MM.1S (cell line): ENCODE results near the gene RAB6B.

Source experiments
- DNase-seq: peaks from one replicate; pipeline ENCODE4 v3.0.0-alpha.2; 2015
- H2AFZ ChIP-seq: fragments of 300-600 bp; sonication (generic); 2 replicates; pipeline ENCODE4 v1.6.0; 2016; ENCODE audit warnings: antibody characterized with exemption, low read length
- H3F3A ChIP-seq: fragments of 300-600 bp; sonication (generic); 2 replicates; pipeline ENCODE4 v1.6.1; 2016; ENCODE audit warnings: mild to moderate bottlenecking, antibody characterized with exemption, low read length, moderate library complexity, mixed read lengths; ENCODE audit not compliant: insufficient read depth
- H3K27ac ChIP-seq: fragments of 300-600 bp; sonication (generic); 2 replicates; pipeline ENCODE4 v1.5.1; 2016; ENCODE audit warnings: mild to moderate bottlenecking, low read length
- H3K27me3 ChIP-seq: fragments of 300-600 bp; sonication (generic); replicated peaks from 2 replicates; pipeline ENCODE4 v1.6.0; 2016; ENCODE audit warnings: low read length; ENCODE audit not compliant: insufficient read depth
- H3K36me3 ChIP-seq: fragments of 300-600 bp; sonication (generic); replicated peaks from 2 replicates; pipeline ENCODE4 v1.6.1; 2016; ENCODE audit warnings: mild to moderate bottlenecking, low read length, mixed read lengths; ENCODE audit not compliant: insufficient read depth
- H3K4me1 ChIP-seq: fragments of 300-600 bp; sonication (generic); 2 replicates; pipeline ENCODE4 v1.6.1; 2016; ENCODE audit warnings: low read length, mixed read lengths
- H3K4me2 ChIP-seq: fragments of 300-600 bp; sonication (generic); 2 replicates; pipeline ENCODE4 v1.6.0; 2016; ENCODE audit warnings: low read depth, low read length
- H3K4me3 ChIP-seq: fragments of 300-600 bp; sonication (generic); 2 replicates; pipeline ENCODE4 v1.5.1; 2016; ENCODE audit warnings: low read length, mixed read lengths
- H3K79me2 ChIP-seq: fragments of 300-600 bp; sonication (generic); 2 replicates; pipeline ENCODE4 v1.6.1; 2016; ENCODE audit warnings: mixed run types, low read length, mixed read lengths
- H3K9ac ChIP-seq: fragments of 300-600 bp; sonication (generic); 2 replicates; pipeline ENCODE4 v1.6.1; 2016; ENCODE audit warnings: low read length, mixed read lengths
- H3K9me2 ChIP-seq: fragments of 300-600 bp; sonication (generic); replicated peaks from 2 replicates; pipeline ENCODE4 v1.6.1; 2016; ENCODE audit warnings: mild to moderate bottlenecking, low read length, mixed read lengths; ENCODE audit not compliant: insufficient read depth
- H3K9me3 ChIP-seq: fragments of 300-600 bp; sonication (generic); replicated peaks from 2 replicates; pipeline ENCODE4 v1.6.1; 2016; ENCODE audit warnings: mild to moderate bottlenecking, low read length, mixed read lengths; ENCODE audit not compliant: insufficient read depth
- H4K20me1 ChIP-seq: fragments of 300-600 bp; sonication (generic); 2 replicates; pipeline ENCODE4 v1.6.1; 2016; ENCODE audit warnings: mild to moderate bottlenecking, low read length, moderate library complexity, mixed read lengths; ENCODE audit not compliant: insufficient read depth
- CTCF ChIP-seq: fragments of 300-600 bp; sonication (generic); IDR thresholded peaks from 2 replicates; pipeline ENCODE4 v1.5.1; 2016; ENCODE audit warnings: antibody characterized with exemption, low read length, mixed read lengths
- EZH2 ChIP-seq: fragments of 300-600 bp; sonication (generic); optimal IDR thresholded peaks from 2 replicates; pipeline ENCODE3; 2017; ENCODE audit warnings: low read depth, mild to moderate bottlenecking, antibody characterized with exemption, low read length, mixed read lengths
- EZH2phosphoT487 ChIP-seq: fragments of 300-600 bp; sonication (generic); IDR thresholded peaks from 2 replicates; pipeline ENCODE4 v1.6.1; 2018; ENCODE audit warnings: antibody characterized with exemption, low read length

RAB6B gene

GRCh38 chr3:133874761-133875438 lies 20.8 kb downstream of the RAB6B start:
- no peak overlapping the region for H3K9ac ChIP-seq
- no peak overlapping the region for H3K4me2 ChIP-seq
- no peaks in the 10 kb centered on the region for H3K4me1 ChIP-seq
- no peaks in the 10 kb centered on the region for H4K20me1 ChIP-seq
- H3F3A ChIP-seq: no peaks in the 10 kb centered on the region
- H3K27ac ChIP-seq: no peak overlapping the region
- H3K27me3 ChIP-seq: no peaks in the 10 kb centered on the region
- no peaks in the 10 kb centered on the region for H3K79me2 ChIP-seq
- H3K4me3 ChIP-seq: no peak overlapping the region
- H3K9me2 ChIP-seq: no peaks in the 10 kb centered on the region
- no peaks in the 10 kb centered on the region for H3K9me3 ChIP-seq
- no peak overlapping the region for H2AFZ ChIP-seq
- H3K36me3 ChIP-seq: no peaks in the 10 kb centered on the region
- no peak for TF ChIP-seq EZH2
- no peak for TF ChIP-seq EZH2phosphoT487
- TF ChIP-seq CTCF: no peak
- no peak for DNase-seq

GRCh38 chr3:133874344-133874743 lies 21.3 kb downstream of the RAB6B start:
- no peaks in the 10 kb centered on the region for H3K9me2 ChIP-seq
- H2AFZ ChIP-seq: no peak overlapping the region
- no peak overlapping the region for H3K4me2 ChIP-seq
- H3K36me3 ChIP-seq: no peaks in the 10 kb centered on the region
- H3K4me1 ChIP-seq: no peaks in the 10 kb centered on the region
- H3K79me2 ChIP-seq: no peaks in the 10 kb centered on the region
- H4K20me1 ChIP-seq: no peaks in the 10 kb centered on the region
- TF ChIP-seq CTCF (no peak), EZH2 (no peak), EZH2phosphoT487 (no peak)
- H3K9me3 ChIP-seq: no peaks in the 10 kb centered on the region
- H3F3A ChIP-seq: no peaks in the 10 kb centered on the region
- no peak overlapping the region for H3K9ac ChIP-seq
- H3K27ac ChIP-seq: no peak overlapping the region
- DNase-seq: no peak
- H3K27me3 ChIP-seq: no peaks in the 10 kb centered on the region
- no peak overlapping the region for H3K4me3 ChIP-seq

- Histone ChIP-seq H3K4me1 (no peaks in the 10 kb centered on the region), H3K4me3 (no peak overlapping the region), H3K27ac (no peak overlapping the region), H3K27me3 (no peaks in the 10 kb centered on the region), H3K9me2 (no peaks in the 10 kb centered on the region), H4K20me1 (no peaks in the 10 kb centered on the region), H3K79me2 (no peaks in the 10 kb centered on the region), H3K9me3 (no peaks in the 10 kb centered on the region), H3K4me2 (no peak overlapping the region), H3K9ac (no peak overlapping the region), H2AFZ (no peak overlapping the region), H3F3A (no peaks in the 10 kb centered on the region), H3K36me3 (no peaks in the 10 kb centered on the region)
- DNase-seq: no peak
- TF ChIP-seq CTCF: no peak
- no peak for TF ChIP-seq EZH2phosphoT487
- TF ChIP-seq EZH2: no peak
Measured at GRCh38 chr3:133872781-133873180, 22.9 kb downstream of the RAB6B start.
